Left lung (tissue), 10 donors: Measurements from ENCODE around the gene ADAMTS4. TPM values are rescaled to one million over a fixed set of nuclear protein-coding genes. Genes with fewer than 3 reads are reported as not detected.

Experiments used
- ATAC-seq: fragments of 200-7000 bp; cut with Tn5 transposase; one replicate; pipeline ENCODE4 v1.9.1; 2020; ENCODE audit warnings: moderate library complexity
- DNase-seq, 4 donors: peaks; one replicate each; pipeline ENCODE4 v3.0.0-alpha.2; 2013 to 2020
- H3K27ac ChIP-seq, 2 donors: fragments of 200-600 bp; sonication (generic) in 1 of 2; one replicate each; pipeline versions ENCODE4 v1.5.0 to v1.8.0; 2020 to 2021
- H3K27me3 ChIP-seq, 2 donors: fragments of 200-600 bp; sonication (generic) in 1 of 2; one replicate each; pipeline versions ENCODE4 v1.5.0 to v1.8.0; 2020 to 2021
- H3K36me3 ChIP-seq, 2 donors: fragments of 200-600 bp; sonication (generic) in 1 of 2; one replicate each; pipeline versions ENCODE4 v1.5.0 to v1.8.0; 2020 to 2021
- H3K4me1 ChIP-seq, 2 donors: fragments of 200-600 bp; one replicate each; pipeline ENCODE4 v1.8.0; 2021
- H3K4me3 ChIP-seq, 2 donors: fragments of 200-600 bp; sonication (generic) in 1 of 2; one replicate each; pipeline versions ENCODE4 v1.5.0 to v1.8.0; 2020 to 2021; ENCODE audit warnings: mild to moderate bottlenecking in 1 of 2
- H3K9me3 ChIP-seq, 2 donors: fragments of 200-600 bp; sonication (generic) in 1 of 2; one replicate each; pipeline versions ENCODE4 v1.5.0 to v1.8.0; 2020 to 2021
- CTCF ChIP-seq, 2 donors: fragments of 200-600 bp; sonication (generic) in 1 of 2; IDR thresholded peaks; one replicate each; pipeline versions ENCODE4 v1.5.0 to v1.8.0; 2021; ENCODE audit warnings: antibody characterized with exemption in 2 of 2
- intact Hi-C, 2 donors: fragments of 100-400 bp; cut with DNase I; formaldehyde crosslinking; loops; one replicate each; pipeline versions ENCODE4 v1.11.2 to v1.14.2; 2022
- polyA plus RNA-seq, 6 donors: library from polyadenylated mRNA; unstranded; fragments of 120-200 nt; gene quantifications; one replicate each; pipeline ENCODE4 v1.2.1, GENCODE V29; 2013; ENCODE audit not compliant: insufficient read length in 6 of 6
- total RNA-seq, 2 donors: library from RNA; stranded (reverse); fragmentation: NEBNext Ultra II Directional; extraction: Animal tissue kit (Norgen Biotek cat#: 25700); gene quantifications; one replicate each; pipeline ENCODE4 v1.2.1, GENCODE V29; 2021
- donor health status: DM: no; HTN: yes; CAD: no.
- donor health status: DM: no; HTN: no; CAD: no.

The ADAMTS4 gene
- total and polyA plus RNA-seq, 8 donors, result 1.4 to 15.4 (median 3.1) TPM

- intact Hi-C loops, result no loop called here
Measured at GRCh38 chr1:161160671-161161145, 38.1 kb downstream of the ADAMTS4 start.

GRCh38 chr1:161159913-161160243, 39.0 kb downstream of the ADAMTS4 start:
- ATAC-seq, result no peak
- Histone ChIP-seq H3K4me3 (peak overlapping the region; percentile 81 to 91), H3K27me3 (no peaks in the 10 kb centered on the region), H3K27ac (peak overlapping the region; percentile 82 to 83), H3K36me3 (peaks cover 0 to 55% of the 10 kb centered on the region in 2 donors), H3K9me3 (no peaks in the 10 kb centered on the region), H3K4me1 (peaks cover 10 to 38% of the 10 kb centered on the region in 2 donors)
- no peak for DNase-seq
- intact Hi-C loops, result no loop called here
- no peak for TF ChIP-seq CTCF (IDR thresholded peaks at IDR 0.05)

More at GRCh38 chr1:161160671-161161145, 38.1 kb downstream of the ADAMTS4 start:
- H3K4me3 ChIP-seq, result peak overlapping the region in 1 of 2 donors; percentile 81
- H3K4me1 ChIP-seq, result peaks cover 10 to 38% of the 10 kb centered on the region in 2 donors
- ATAC-seq (no peak), DNase-seq (no peak)
- TF ChIP-seq CTCF (IDR thresholded peaks at IDR 0.05), result no peak
- no peaks in the 10 kb centered on the region for H3K9me3 ChIP-seq
- H3K36me3 ChIP-seq, result peaks cover 0 to 57% of the 10 kb centered on the region in 2 donors
- no peaks in the 10 kb centered on the region for H3K27me3 ChIP-seq
- no peak overlapping the region for H3K27ac ChIP-seq

- DNase-seq, result peak; percentile 93 to 98 (median 94)
Measured at GRCh38 chr1:161159087-161159912, 39.6 kb downstream of the ADAMTS4 start, which contains the start of gene USP21. USP21 (plus strand) TSS chr1:161159500; CDS start chr1:161160641, 1,141 bp downstream.

GRCh38 chr1:161158316-161159010, 40.4 kb downstream of the ADAMTS4 start:
- Histone ChIP-seq H3K4me3 (peak overlapping the region; percentile 81 to 91), H3K9me3 (no peaks in the 10 kb centered on the region), H3K27ac (peak overlapping the region; percentile 82 to 83), H3K4me1 (peaks cover 10 to 44% of the 10 kb centered on the region in 2 donors), H3K36me3 (peaks cover 0 to 43% of the 10 kb centered on the region in 2 donors), H3K27me3 (no peaks in the 10 kb centered on the region)
- ATAC-seq, result no peak
- intact Hi-C loops, result no loop called here
- TF ChIP-seq CTCF (IDR thresholded peaks at IDR 0.05), result no peak
- no peak for DNase-seq

More at GRCh38 chr1:161159087-161159912, 39.6 kb downstream of the ADAMTS4 start, which contains the start of gene USP21:
- H3K27me3 ChIP-seq, result no peaks in the 10 kb centered on the region
- peaks cover 10 to 43% of the 10 kb centered on the region in 2 donors for H3K4me1 ChIP-seq
- intact Hi-C loops, result no loop called here
- peak within 1 kb of the TSS; percentile 81 to 91 for H3K4me3 ChIP-seq
- peaks cover 0 to 49% of the 10 kb centered on the region in 2 donors for H3K36me3 ChIP-seq
- ATAC-seq, result peak; percentile 98
- H3K9me3 ChIP-seq, result no peaks in the 10 kb centered on the region
- H3K27ac ChIP-seq, result peak within 1 kb of the TSS; percentile 82 to 83
- TF ChIP-seq CTCF (IDR thresholded peaks at IDR 0.05), result no peak

GRCh38 chr1:161157867-161158266, 41.0 kb downstream of the ADAMTS4 start:
- peaks cover 0 to 37% of the 10 kb centered on the region in 2 donors for H3K36me3 ChIP-seq
- no peaks in the 10 kb centered on the region for H3K27me3 ChIP-seq
- no peaks in the 10 kb centered on the region for H3K9me3 ChIP-seq
- H3K27ac ChIP-seq, result no peak overlapping the region
- H3K4me3 ChIP-seq, result no peak overlapping the region
- peaks cover 10 to 48% of the 10 kb centered on the region in 2 donors for H3K4me1 ChIP-seq
- intact Hi-C loops, result no loop called here
- DNase-seq, result no peak
- ATAC-seq, result no peak
- no peak for TF ChIP-seq CTCF (IDR thresholded peaks at IDR 0.05)
